Peyer's patch (tissue), 4 donors: ENCODE results near the gene CACHD1. TPM values are rescaled to one million over a fixed set of nuclear protein-coding genes. Genes with fewer than 3 reads are reported as not detected.

Experiments
- DNase-seq, 3 donors: peaks; one replicate each; pipeline ENCODE4 v3.0.0-alpha.2; 2017 to 2019
- H3K27ac ChIP-seq, 4 donors: fragments of 200-600 bp; sonication (generic); one replicate each; pipeline ENCODE4 v1.5.1; 2016 to 2019
- H3K27me3 ChIP-seq, 2 donors: fragments of 200-600 bp; sonication (generic); one replicate each; pipeline ENCODE4 v1.5.1; 2019
- H3K36me3 ChIP-seq, 3 donors: fragments of 200-600 bp; sonication (generic); one replicate each; pipeline ENCODE4 v1.5.1; 2016 to 2019
- H3K4me1 ChIP-seq, 4 donors: fragments of 200-600 bp; sonication (generic); one replicate each; pipeline ENCODE4 v1.5.1; 2016 to 2019
- H3K4me3 ChIP-seq, 4 donors: fragments of 200-600 bp; sonication (generic); 1 replicate in 3 of 4; 2 replicates in 1 of 4; pipeline ENCODE4 v1.5.1; 2016 to 2019; ENCODE audit warnings: mild to moderate bottlenecking in 1 of 4
- H3K9me3 ChIP-seq, 4 donors: fragments of 200-600 bp; sonication (generic); one replicate each; pipeline ENCODE4 v1.5.1; 2016 to 2019; ENCODE audit warnings: mild to moderate bottlenecking in 1 of 4
- CTCF ChIP-seq, 6 experiments: fragments of 450-650 bp in 4 of 6; fragments of 200-600 bp in 2 of 6; sonication (generic) in 1 of 6; IDR thresholded peaks; one replicate each; pipeline ENCODE4 v1.5.1; 2017 to 2019; ENCODE audit warnings: antibody characterized with exemption in 6 of 6, mild to moderate bottlenecking in 3 of 6, moderate library complexity in 1 of 6
- POLR2A ChIP-seq, 2 donors: fragments of 450-650 bp; IDR thresholded peaks; one replicate each; pipeline ENCODE4 v1.5.1; 2017; ENCODE audit warnings: antibody characterized with exemption in 2 of 2, mild to moderate bottlenecking in 2 of 2, moderate library complexity in 2 of 2
- total RNA-seq, 4 donors: library from RNA; depleted of rRNA; stranded (reverse); fragments of >200 nt; gene quantifications; one replicate each; pipeline ENCODE4 v1.1.0, GENCODE V29; 2016

CACHD1 gene
- total RNA-seq, 4 donors from 2014 or later = 3.3 to 10.7 (median 6.3) TPM

- H3K36me3 ChIP-seq = no peaks in the 10 kb centered on the region
- no peak for DNase-seq
- no peak overlapping the region for H3K27ac ChIP-seq
- no peak overlapping the region for H3K4me3 ChIP-seq
- no peaks in the 10 kb centered on the region for H3K9me3 ChIP-seq
- TF ChIP-seq CTCF (IDR thresholded peaks at IDR 0.05) = peak in 3 of 6 experiments; percentile 36 to 63 (median 53)
- TF ChIP-seq POLR2A (IDR thresholded peaks at IDR 0.05) = no peak
- no peaks in the 10 kb centered on the region for H3K27me3 ChIP-seq
- H3K4me1 ChIP-seq = peaks cover 0 to 20% (median 0%) of the 10 kb centered on the region in 4 donors
Observed at GRCh38 chr1:64490213-64490818, 20.4 kb downstream of the CACHD1 start.

- no peak for DNase-seq
- H3K27ac ChIP-seq = no peak overlapping the region
- TF ChIP-seq POLR2A (IDR thresholded peaks at IDR 0.05) (no peak), CTCF (IDR thresholded peaks at IDR 0.05) (no peak)
- no peaks in the 10 kb centered on the region for H3K27me3 ChIP-seq
- H3K4me1 ChIP-seq = peaks cover 0 to 39% (median 0%) of the 10 kb centered on the region in 4 donors
- no peaks in the 10 kb centered on the region for H3K9me3 ChIP-seq
- H3K36me3 ChIP-seq = no peaks in the 10 kb centered on the region
- no peak overlapping the region for H3K4me3 ChIP-seq
Observed at GRCh38 chr1:64492424-64492823, 22.5 kb downstream of the CACHD1 start.

- H3K4me1 ChIP-seq = peaks cover 0 to 41% (median 0%) of the 10 kb centered on the region in 4 donors
- no peak for DNase-seq
- no peak overlapping the region for H3K4me3 ChIP-seq
- H3K36me3 ChIP-seq = no peaks in the 10 kb centered on the region
- no peaks in the 10 kb centered on the region for H3K27me3 ChIP-seq
- H3K27ac ChIP-seq = no peak overlapping the region
- no peak for TF ChIP-seq CTCF (IDR thresholded peaks at IDR 0.05)
- TF ChIP-seq POLR2A (IDR thresholded peaks at IDR 0.05) = no peak
- no peaks in the 10 kb centered on the region for H3K9me3 ChIP-seq
Observed at GRCh38 chr1:64493831-64494230, 23.9 kb downstream of the CACHD1 start.

- TF ChIP-seq CTCF (IDR thresholded peaks at IDR 0.05) (no peak), POLR2A (IDR thresholded peaks at IDR 0.05) (no peak)
- H3K4me1 ChIP-seq = peaks cover 0 to 41% (median 0%) of the 10 kb centered on the region in 4 donors
- no peaks in the 10 kb centered on the region for H3K27me3 ChIP-seq
- H3K36me3 ChIP-seq = no peaks in the 10 kb centered on the region
- no peak overlapping the region for H3K4me3 ChIP-seq
- H3K9me3 ChIP-seq = no peaks in the 10 kb centered on the region
- no peak overlapping the region for H3K27ac ChIP-seq
- no peak for DNase-seq
Observed at GRCh38 chr1:64494659-64495058, 24.7 kb downstream of the CACHD1 start.

- no peaks in the 10 kb centered on the region for H3K36me3 ChIP-seq
- no peak overlapping the region for H3K4me3 ChIP-seq
- no peak for TF ChIP-seq POLR2A (IDR thresholded peaks at IDR 0.05)
- no peak for TF ChIP-seq CTCF (IDR thresholded peaks at IDR 0.05)
- peaks cover 0 to 29% (median 0%) of the 10 kb centered on the region in 4 donors for H3K4me1 ChIP-seq
- H3K27ac ChIP-seq = peak overlapping the region in 1 of 4 donors; percentile 16
- H3K27me3 ChIP-seq = no peaks in the 10 kb centered on the region
- no peak for DNase-seq
- no peaks in the 10 kb centered on the region for H3K9me3 ChIP-seq
Observed at GRCh38 chr1:64495878-64496277, 25.9 kb downstream of the CACHD1 start.
